OCI-LY7 (cell line): ENCODE measurements around the gene PLAAT3.
"Not testable (repeated sequence)": the region's sequence is repeated elsewhere in the genome, so short reads cannot be mapped to it uniquely, and the experiment has no call there.

Experiments
- CTCF ChIP-seq: fragments of 200-600 bp; sonication (generic); conservative IDR thresholded peaks from 2 replicates; pipeline ENCODE4 v1.5.1; 2014; ENCODE audit warnings: mild to moderate bottlenecking, antibody characterized with exemption, low read length, moderate library complexity, mixed read lengths
- EZH2phosphoT487 ChIP-seq: fragments of 200-600 bp; sonication (generic); IDR thresholded peaks from 2 replicates; pipeline ENCODE4 v1.6.1; 2018; ENCODE audit warnings: low read depth, borderline replicate concordance, mild to moderate bottlenecking, mixed run types, antibody characterized with exemption, low read length, moderate library complexity, mixed read lengths

- TF ChIP-seq CTCF, EZH2phosphoT487: not testable (repeated sequence)
These were observed 71.7 kb downstream of the PLAAT3 start for GRCh38 chr11:63542506-63542905.
